HG03196 (cell line): ENCODE measurements around the gene COL26A1.
"Not testable (repeated sequence)": the region's sequence is repeated elsewhere in the genome, so short reads cannot be mapped to it uniquely, and the experiment has no call there.

Experiments used
- ATAC-seq: cut with Tn5 transposase; IDR thresholded peaks from one replicate; pipeline ENCODE4 v1.9.1; 2021; ENCODE audit not compliant: unreplicated experiment

COL26A1 gene

GRCh38 chr7:101490439-101490838 lies 127.8 kb downstream of the COL26A1 start:
- not testable (repeated sequence) for ATAC-seq

GRCh38 chr7:101491442-101491841 lies 128.8 kb downstream of the COL26A1 start:
- not testable (repeated sequence) for ATAC-seq

GRCh38 chr7:101494602-101495329 lies 132.1 kb downstream of the COL26A1 start:
- no peak for ATAC-seq

GRCh38 chr7:101496017-101496416 lies 133.3 kb downstream of the COL26A1 start:
- ATAC-seq: no peak

GRCh38 chr7:101501351-101501750 lies 138.7 kb downstream of the COL26A1 start:
- no peak for ATAC-seq

- ATAC-seq: no peak
These were observed 139.9 kb downstream of the COL26A1 start for GRCh38 chr7:101502466-101503098.

- not testable (repeated sequence) for ATAC-seq
These were observed 142.8 kb downstream of the COL26A1 start for GRCh38 chr7:101505510-101505909.

- ATAC-seq: no peak
These were observed 143.9 kb downstream of the COL26A1 start for GRCh38 chr7:101506531-101506930.

- no peak for ATAC-seq
These were observed 144.7 kb downstream of the COL26A1 start for GRCh38 chr7:101507327-101507726.

GRCh38 chr7:101507791-101508252 lies 145.1 kb downstream of the COL26A1 start:
- no peak for ATAC-seq

GRCh38 chr7:101510297-101510696 lies 147.6 kb downstream of the COL26A1 start:
- no peak for ATAC-seq

GRCh38 chr7:101511965-101512364 lies 149.3 kb downstream of the COL26A1 start:
- ATAC-seq: no peak

GRCh38 chr7:101516851-101517250 lies 154.2 kb downstream of the COL26A1 start:
- ATAC-seq: no peak

- no peak for ATAC-seq
These were observed 154.6 kb downstream of the COL26A1 start for GRCh38 chr7:101517304-101517703.

GRCh38 chr7:101518336-101518735 lies 155.7 kb downstream of the COL26A1 start:
- no peak for ATAC-seq

GRCh38 chr7:101519324-101520023 lies 156.8 kb downstream of the COL26A1 start:
- ATAC-seq: no peak

- ATAC-seq: no peak
These were observed 158.8 kb downstream of the COL26A1 start for GRCh38 chr7:101521430-101521925.

- no peak for ATAC-seq
These were observed 159.3 kb downstream of the COL26A1 start for GRCh38 chr7:101522021-101522420.

GRCh38 chr7:101527844-101528667 lies 165.4 kb downstream of the COL26A1 start:
- ATAC-seq: no peak

- no peak for ATAC-seq
These were observed 166.9 kb downstream of the COL26A1 start for GRCh38 chr7:101529560-101529959.
